Skeletal muscle tissue (tissue), 4 donors: ENCODE data around the gene ITGB5. TPM values are rescaled to one million over a fixed set of nuclear protein-coding genes. Genes with fewer than 3 reads are reported as not detected.

ENCODE experiments used
- H3K27ac ChIP-seq: one replicate; pipeline ENCODE4 v1.7.0; 2013; ENCODE audit warnings: mild to moderate bottlenecking, low read depth, low read length, inconsistent platforms
- H3K27me3 ChIP-seq, 3 donors: one replicate each; pipeline ENCODE4 v1.7.0; 2013; ENCODE audit warnings: low read length in 3 of 3; ENCODE audit not compliant: control insufficient read depth in 3 of 3, insufficient read depth in 3 of 3
- H3K36me3 ChIP-seq, 3 donors: one replicate each; pipeline ENCODE4 v1.7.0; 2013; ENCODE audit warnings: low read length in 3 of 3; ENCODE audit not compliant: control insufficient read depth in 3 of 3, insufficient read depth in 3 of 3
- H3K4me1 ChIP-seq, 3 donors: one replicate each; pipeline ENCODE4 v1.7.0; 2013; ENCODE audit warnings: low read length in 3 of 3, mild to moderate bottlenecking in 3 of 3; ENCODE audit not compliant: control insufficient read depth in 3 of 3, insufficient read depth in 3 of 3
- H3K4me3 ChIP-seq, 3 donors: one replicate each; pipeline ENCODE4 v1.7.0; 2013; ENCODE audit warnings: low read length in 3 of 3
- H3K9ac ChIP-seq, 3 donors: one replicate each; pipeline ENCODE4 v1.7.0; 2013; ENCODE audit warnings: low read length in 3 of 3, mild to moderate bottlenecking in 3 of 3, moderate library complexity in 2 of 3, low read depth in 1 of 3
- H3K9me3 ChIP-seq, 3 donors: one replicate each; pipeline ENCODE4 v1.7.0; 2013; ENCODE audit warnings: low read length in 3 of 3; ENCODE audit not compliant: control insufficient read depth in 3 of 3
- total RNA-seq: library from RNA; depleted of rRNA; stranded (reverse); fragments of >200 nt; gene quantifications from one replicate; pipeline ENCODE4 v1.2.3, GENCODE V29; 2014
- donor health status: Osteomylitis.

ITGB5 gene
- total RNA-seq, 1 donor from 2014 or later, result 24.0 TPM

DNA sequence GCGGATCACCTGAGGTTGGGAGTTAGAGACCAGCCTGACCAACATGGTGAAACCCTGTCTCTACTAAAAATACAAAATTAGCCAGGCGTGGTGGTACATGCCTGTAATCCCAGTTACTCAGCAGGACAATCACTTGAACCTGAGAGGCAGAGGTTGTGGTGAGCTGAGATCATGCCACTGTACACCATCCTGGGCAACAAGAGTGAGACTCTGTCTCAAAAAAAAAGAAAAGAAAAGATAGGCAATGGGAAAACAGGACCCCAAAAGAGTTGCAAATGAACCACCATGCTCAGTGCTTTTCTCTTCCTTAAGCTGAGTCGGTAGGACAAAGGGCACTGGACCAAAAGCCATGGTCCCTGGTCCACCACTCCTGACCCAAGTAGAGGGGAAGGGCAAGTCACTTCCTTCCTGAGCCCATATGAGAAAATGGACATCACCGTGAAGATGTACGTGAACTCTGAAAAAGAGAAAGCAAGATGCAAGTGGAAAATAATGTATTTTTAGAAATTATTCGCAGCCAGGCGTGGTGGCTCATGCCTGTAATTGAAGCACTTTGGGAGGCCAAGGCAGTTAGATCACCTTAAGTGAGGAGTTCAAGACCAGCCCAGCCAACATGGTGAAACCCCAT, 2.6 kb downstream of the ITGB5 start:
- Histone ChIP-seq H3K27me3 (no peaks in the 10 kb centered on the region), H3K36me3 (no peaks in the 10 kb centered on the region), H3K9me3 (no peaks in the 10 kb centered on the region), H3K27ac (no peak overlapping the region), H3K9ac (no peak overlapping the region), H3K4me3 (no peak overlapping the region), H3K4me1 (peaks cover 11 to 17% (median 15%) of the 10 kb centered on the region in 3 donors)

- Histone ChIP-seq H3K9me3 (no peaks in the 10 kb centered on the region), H3K4me3 (no peak overlapping the region), H3K4me1 (peaks cover 17 to 23% (median 21%) of the 10 kb centered on the region in 3 donors), H3K27ac (no peak overlapping the region), H3K27me3 (no peaks in the 10 kb centered on the region), H3K9ac (no peak overlapping the region), H3K36me3 (no peaks in the 10 kb centered on the region)
These were observed 3.2 kb downstream of the ITGB5 start for GRCh38 chr3:124883766-124884473.

DNA sequence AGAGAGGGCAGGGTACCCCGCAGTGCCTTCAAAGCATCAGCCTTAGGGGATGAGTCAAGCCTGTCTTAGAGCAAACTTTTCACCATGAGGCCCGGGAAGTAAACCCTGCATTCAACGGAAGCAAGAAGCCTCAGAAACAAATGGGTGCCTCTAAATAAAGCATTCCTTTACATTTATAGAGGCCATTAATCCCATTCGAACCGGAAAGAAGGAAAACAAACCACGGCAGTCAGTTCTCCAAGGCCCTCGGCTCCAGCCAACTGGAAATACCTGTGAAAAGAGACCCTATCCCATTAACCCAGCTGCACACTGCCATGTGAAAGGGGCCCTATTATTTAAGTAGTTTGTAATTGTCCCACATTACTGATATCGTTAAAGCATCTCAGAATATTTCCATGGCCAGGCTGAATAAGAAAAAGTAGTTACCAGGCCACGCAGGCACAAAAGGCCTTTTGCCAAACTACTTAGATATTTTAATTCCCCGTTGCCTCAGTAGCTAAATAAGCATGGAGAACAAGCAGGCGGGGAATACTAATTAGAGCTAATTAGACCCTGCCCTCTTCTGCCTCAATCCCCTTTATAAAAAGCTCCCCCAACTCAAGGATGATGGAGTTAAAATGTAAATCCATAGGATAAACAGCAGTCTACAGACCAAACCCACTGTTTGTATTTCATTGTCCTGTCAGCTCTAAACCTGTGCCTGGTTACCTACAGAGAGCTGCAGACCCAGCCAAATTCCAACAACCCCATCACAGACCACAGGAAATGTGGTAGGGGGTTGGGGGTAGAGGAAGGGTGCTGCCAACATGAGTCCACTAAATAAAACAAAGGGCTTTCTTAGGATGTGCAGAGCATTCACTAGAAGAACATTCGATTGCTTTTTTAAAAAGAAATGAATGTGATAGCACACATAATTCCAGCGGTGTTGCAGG, 4.1 kb downstream of the ITGB5 start:
- Histone ChIP-seq H3K4me3 (no peak overlapping the region), H3K9me3 (no peaks in the 10 kb centered on the region), H3K36me3 (no peaks in the 10 kb centered on the region), H3K27ac (no peak overlapping the region), H3K4me1 (peaks cover 25 to 29% (median 29%) of the 10 kb centered on the region in 3 donors), H3K27me3 (no peaks in the 10 kb centered on the region), H3K9ac (no peak overlapping the region)

- Histone ChIP-seq H3K4me1 (peaks cover 28 to 36% (median 33%) of the 10 kb centered on the region in 3 donors), H3K36me3 (no peaks in the 10 kb centered on the region), H3K27me3 (no peaks in the 10 kb centered on the region), H3K27ac (no peak overlapping the region), H3K9ac (peak overlapping the region in 1 of 3 donors; percentile 16), H3K4me3 (no peak overlapping the region), H3K9me3 (no peaks in the 10 kb centered on the region)
These were observed 5.0 kb downstream of the ITGB5 start for GRCh38 chr3:124881976-124882697.

- Histone ChIP-seq H3K9me3 (no peaks in the 10 kb centered on the region), H3K27me3 (no peaks in the 10 kb centered on the region), H3K27ac (peak overlapping the region; percentile 42), H3K4me1 (peaks cover 21 to 35% (median 25%) of the 10 kb centered on the region in 3 donors), H3K36me3 (no peaks in the 10 kb centered on the region), H3K9ac (no peak overlapping the region), H3K4me3 (no peak overlapping the region)
These were observed 7.9 kb downstream of the ITGB5 start for GRCh38 chr3:124879337-124879680.

- Histone ChIP-seq H3K4me3 (no peak overlapping the region), H3K27me3 (no peaks in the 10 kb centered on the region), H3K4me1 (peaks cover 21 to 35% (median 25%) of the 10 kb centered on the region in 3 donors), H3K9me3 (no peaks in the 10 kb centered on the region), H3K9ac (no peak overlapping the region), H3K36me3 (no peaks in the 10 kb centered on the region), H3K27ac (peak overlapping the region; percentile 42)
These were observed 8.4 kb downstream of the ITGB5 start for GRCh38 chr3:124878561-124879336.

DNA sequence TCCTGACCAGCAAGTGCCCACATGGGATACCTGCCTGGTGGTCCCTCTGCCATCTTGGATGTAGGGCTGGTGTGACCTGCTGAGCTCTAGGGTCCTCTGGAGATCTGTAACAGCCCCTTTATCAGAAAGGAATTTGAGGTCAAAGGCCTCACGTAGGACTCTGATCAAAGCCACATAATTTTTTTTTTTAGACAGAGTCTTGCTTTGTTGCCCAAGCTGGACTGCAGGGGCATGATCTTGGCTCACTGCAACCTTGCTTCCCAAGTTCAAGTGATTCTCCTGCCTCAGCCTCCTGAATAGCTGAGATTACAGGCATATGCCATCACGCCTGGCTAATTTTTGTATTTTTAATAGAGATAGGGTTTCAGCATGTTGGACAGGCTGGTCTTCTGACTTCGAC, 9.5 kb downstream of the ITGB5 start:
- Histone ChIP-seq H3K4me3 (no peak overlapping the region), H3K4me1 (peaks cover 21 to 29% (median 25%) of the 10 kb centered on the region in 3 donors), H3K9me3 (no peaks in the 10 kb centered on the region), H3K27ac (no peak overlapping the region), H3K9ac (no peak overlapping the region), H3K27me3 (no peaks in the 10 kb centered on the region), H3K36me3 (peaks cover 0 to 2% (median 0%) of the 10 kb centered on the region in 3 donors)

- Histone ChIP-seq H3K27ac (no peak overlapping the region), H3K4me3 (peak overlapping the region in 1 of 3 donors; percentile 9), H3K27me3 (no peaks in the 10 kb centered on the region), H3K36me3 (peaks cover 0 to 10% (median 7%) of the 10 kb centered on the region in 3 donors), H3K4me1 (peaks cover 17 to 29% (median 25%) of the 10 kb centered on the region in 3 donors), H3K9ac (peak overlapping the region in 1 of 3 donors; percentile 43), H3K9me3 (no peaks in the 10 kb centered on the region)
These were observed 10.7 kb downstream of the ITGB5 start for GRCh38 chr3:124876401-124876878.

DNA sequence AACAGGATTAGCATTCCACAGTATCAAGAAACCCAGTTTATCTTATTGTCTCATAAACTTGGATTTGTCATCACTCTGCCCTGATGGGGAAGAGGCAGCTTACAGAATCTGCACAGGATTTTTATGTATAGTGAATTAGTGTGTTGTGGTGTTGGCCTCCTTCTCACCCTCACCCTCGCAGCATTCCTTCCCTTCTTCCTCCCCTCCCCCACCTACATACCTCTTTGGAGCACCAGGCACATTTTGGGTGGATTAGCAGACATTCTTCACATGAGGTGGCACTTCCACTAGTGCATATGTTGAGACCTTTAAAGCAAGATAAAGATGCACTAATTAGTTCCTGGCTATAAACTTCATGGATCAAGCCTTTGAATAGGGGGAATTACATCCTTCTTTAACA, 13.9 kb downstream of the ITGB5 start:
- no peaks in the 10 kb centered on the region for H3K27me3 ChIP-seq
- H3K27ac ChIP-seq, result no peak overlapping the region
- H3K36me3 ChIP-seq, result peaks cover 4 to 11% (median 10%) of the 10 kb centered on the region in 3 donors
- no peak overlapping the region for H3K9ac ChIP-seq
- H3K9me3 ChIP-seq, result no peaks in the 10 kb centered on the region
- no peak overlapping the region for H3K4me3 ChIP-seq
- H3K4me1 ChIP-seq, result peaks cover 6 to 17% (median 12%) of the 10 kb centered on the region in 3 donors
